ENCODE results near the gene LENG1.

Gene LENG1

GRCh38 chr19:54162241-54162805 lies 2.8 kb upstream of the LENG1 start:
- Mint-ChIP-seq H3K9me3 (peaks cover 64% of the 10 kb centered on the region), H3K4me3 (peak overlapping the region; percentile 98), H3K27ac (no peak overlapping the region), H3K36me3 (ENCODE audit: low read depth) (peaks cover 38% of the 10 kb centered on the region), H3K4me1 (peaks cover 45% of the 10 kb centered on the region), H3K27me3 (ENCODE audit: low read depth, poor library complexity) (peaks cover 39% of the 10 kb centered on the region)
- TF ChIP-seq CTCF (IDR thresholded peaks at IDR 0.05), result no peak
- DNase-seq, result peak; percentile 63

GRCh38 chr19:54160854-54161253 lies 1.3 kb upstream of the LENG1 start:
- Mint-ChIP-seq H3K9me3 (peaks cover 58% of the 10 kb centered on the region), H3K27ac (peak overlapping the region; percentile 100), H3K4me3 (peak overlapping the region; percentile 98), H3K4me1 (peaks cover 45% of the 10 kb centered on the region), H3K27me3 (ENCODE audit: low read depth, poor library complexity) (peaks cover 37% of the 10 kb centered on the region), H3K36me3 (ENCODE audit: low read depth) (peaks cover 50% of the 10 kb centered on the region)
- TF ChIP-seq CTCF (IDR thresholded peaks at IDR 0.05), result no peak
- no peak for DNase-seq

DNA sequence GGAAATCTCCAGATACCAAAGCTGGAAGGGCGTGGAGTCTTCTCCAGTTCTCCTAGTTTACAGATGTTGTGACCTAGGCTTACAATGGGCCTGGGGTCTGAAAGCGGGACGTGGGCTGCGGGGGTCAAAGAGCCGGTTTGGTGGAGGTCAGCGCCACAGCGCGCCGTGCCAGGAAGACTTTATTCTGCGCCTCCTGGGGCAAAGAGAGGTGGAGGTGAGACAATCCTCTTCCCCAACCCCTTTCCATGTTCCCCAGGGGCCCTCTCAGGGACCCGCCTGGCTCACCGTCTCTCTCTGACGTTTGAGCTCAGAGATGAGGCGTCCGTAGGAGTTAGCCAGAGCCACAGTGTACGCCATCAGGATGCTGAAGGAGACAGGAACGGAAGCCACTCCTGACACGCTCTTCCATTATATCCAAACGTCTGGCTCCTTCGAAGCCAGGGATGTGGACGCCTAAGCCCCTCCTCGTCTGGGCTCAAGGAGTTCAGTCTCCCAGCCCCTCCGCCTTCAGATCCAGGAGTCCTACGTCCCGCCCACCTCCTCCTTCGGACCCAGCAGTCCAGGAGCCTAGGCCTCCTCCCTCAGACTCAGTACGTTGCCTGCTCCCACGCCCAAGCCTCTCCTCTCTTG lies 776 bp upstream of the LENG1 start:
- peak overlapping the region; percentile 100 for H3K27ac Mint-ChIP-seq
- H3K27me3 Mint-ChIP-seq (ENCODE audit: low read depth, poor library complexity), result peaks cover 34% of the 10 kb centered on the region
- H3K4me1 Mint-ChIP-seq, result peaks cover 45% of the 10 kb centered on the region
- peaks cover 50% of the 10 kb centered on the region for H3K36me3 Mint-ChIP-seq (ENCODE audit: low read depth)
- H3K9me3 Mint-ChIP-seq, result peaks cover 53% of the 10 kb centered on the region
- DNase-seq, result no peak
- H3K4me3 Mint-ChIP-seq, result peak overlapping the region; percentile 98
- no peak for TF ChIP-seq CTCF (IDR thresholded peaks at IDR 0.05)

GRCh38 chr19:54158812-54159351 lies 639 bp downstream of the LENG1 start:
- peak overlapping the region; percentile 98 for H3K4me3 Mint-ChIP-seq
- peak overlapping the region; percentile 37 for H3K27ac Mint-ChIP-seq
- TF ChIP-seq CTCF (IDR thresholded peaks at IDR 0.05), result no peak
- H3K27me3 Mint-ChIP-seq (ENCODE audit: low read depth, poor library complexity), result peaks cover 23% of the 10 kb centered on the region
- H3K36me3 Mint-ChIP-seq (ENCODE audit: low read depth), result peaks cover 52% of the 10 kb centered on the region
- H3K9me3 Mint-ChIP-seq, result peaks cover 39% of the 10 kb centered on the region
- H3K4me1 Mint-ChIP-seq, result peaks cover 45% of the 10 kb centered on the region
- DNase-seq, result no peak

GRCh38 chr19:54156953-54157352 lies 2.6 kb downstream of the LENG1 start:
- Mint-ChIP-seq H3K4me1 (peaks cover 36% of the 10 kb centered on the region), H3K4me3 (peak overlapping the region; percentile 35), H3K36me3 (ENCODE audit: low read depth) (peaks cover 44% of the 10 kb centered on the region), H3K27me3 (ENCODE audit: low read depth, poor library complexity) (peaks cover 11% of the 10 kb centered on the region), H3K27ac (peak overlapping the region; percentile 78), H3K9me3 (peaks cover 21% of the 10 kb centered on the region)
- DNase-seq, result no peak
- no peak for TF ChIP-seq CTCF (IDR thresholded peaks at IDR 0.05)
